Fibroblast of mammary gland (primary cell): ENCODE results near the gene CADPS.
A peak's percentile ranks its signal among the peaks of the same experiment; 100 is the strongest.

Experiments used
- DNase-seq: peaks from one replicate; pipeline ENCODE4 v3.0.0-alpha.2; 2010; ENCODE audit warnings: low read depth
- H3K4me3 ChIP-seq: 2 replicates; pipeline ENCODE4 v1.5.1; 2011; ENCODE audit warnings: low read depth, mild to moderate bottlenecking, low read length, moderate library complexity; ENCODE audit not compliant: control insufficient read depth
- TF ChIP-seq, protein P1 (sequence below): conservative IDR thresholded peaks from 2 replicates; pipeline ENCODE4 v1.5.1; 2011; ENCODE audit warnings: low read depth, low read length, inconsistent platforms; ENCODE audit not compliant: control insufficient read depth, insufficient read depth

Gene CADPS

DNA sequence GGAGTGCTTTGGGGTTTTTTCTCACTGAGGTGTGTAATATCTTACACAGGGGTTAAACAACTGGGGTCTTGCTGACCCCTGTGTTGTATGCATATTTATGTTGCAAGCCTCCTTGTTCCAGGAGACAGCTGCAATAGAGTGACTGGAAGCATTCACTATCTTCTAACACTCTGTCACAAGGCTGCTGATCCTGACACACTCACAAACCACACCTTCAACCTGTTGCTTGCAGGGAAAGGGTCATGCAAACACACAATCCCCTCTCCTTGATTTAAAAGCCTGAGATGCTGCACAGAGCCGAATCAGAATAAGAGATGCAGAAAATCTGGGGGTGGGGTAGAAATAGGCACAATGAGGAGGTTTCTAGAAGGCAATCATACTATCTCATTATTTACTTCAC is 197.3 kb downstream of the CADPS start:
- TF ChIP-seq, protein P1, sequence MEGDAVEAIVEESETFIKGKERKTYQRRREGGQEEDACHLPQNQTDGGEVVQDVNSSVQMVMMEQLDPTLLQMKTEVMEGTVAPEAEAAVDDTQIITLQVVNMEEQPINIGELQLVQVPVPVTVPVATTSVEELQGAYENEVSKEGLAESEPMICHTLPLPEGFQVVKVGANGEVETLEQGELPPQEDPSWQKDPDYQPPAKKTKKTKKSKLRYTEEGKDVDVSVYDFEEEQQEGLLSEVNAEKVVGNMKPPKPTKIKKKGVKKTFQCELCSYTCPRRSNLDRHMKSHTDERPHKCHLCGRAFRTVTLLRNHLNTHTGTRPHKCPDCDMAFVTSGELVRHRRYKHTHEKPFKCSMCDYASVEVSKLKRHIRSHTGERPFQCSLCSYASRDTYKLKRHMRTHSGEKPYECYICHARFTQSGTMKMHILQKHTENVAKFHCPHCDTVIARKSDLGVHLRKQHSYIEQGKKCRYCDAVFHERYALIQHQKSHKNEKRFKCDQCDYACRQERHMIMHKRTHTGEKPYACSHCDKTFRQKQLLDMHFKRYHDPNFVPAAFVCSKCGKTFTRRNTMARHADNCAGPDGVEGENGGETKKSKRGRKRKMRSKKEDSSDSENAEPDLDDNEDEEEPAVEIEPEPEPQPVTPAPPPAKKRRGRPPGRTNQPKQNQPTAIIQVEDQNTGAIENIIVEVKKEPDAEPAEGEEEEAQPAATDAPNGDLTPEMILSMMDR = no peak
- no peak overlapping the region for H3K4me3 ChIP-seq
- DNase-seq = no peak

DNA sequence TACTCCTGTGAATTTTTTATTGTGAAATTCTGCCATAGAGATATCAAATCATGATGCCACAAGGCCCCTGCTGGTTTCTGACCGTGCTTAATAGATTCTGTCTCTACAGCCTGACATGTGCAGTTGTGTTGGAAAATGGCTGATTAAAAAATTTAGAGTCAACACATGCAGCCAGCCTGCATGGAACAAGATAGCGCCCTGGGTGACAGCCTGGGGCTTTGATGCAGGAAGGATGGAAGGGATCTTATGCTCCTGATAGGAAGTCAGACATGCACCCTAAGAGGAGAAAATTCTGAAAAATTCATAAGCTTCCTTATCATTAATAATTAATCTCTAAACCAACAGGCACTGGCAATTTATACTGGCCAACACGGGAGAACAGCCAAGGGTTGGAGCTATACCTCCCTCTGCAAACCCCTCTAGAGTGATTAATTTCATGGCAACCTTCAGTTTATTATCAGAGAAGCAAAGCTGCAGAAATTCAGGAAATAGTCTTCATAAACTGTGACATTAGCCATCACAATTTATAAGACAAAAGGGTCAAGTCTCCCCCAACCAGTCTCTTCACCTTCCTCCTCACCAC is 198.4 kb downstream of the CADPS start:
- no peak for DNase-seq
- TF ChIP-seq, protein P1 = no peak
- no peak overlapping the region for H3K4me3 ChIP-seq

DNA sequence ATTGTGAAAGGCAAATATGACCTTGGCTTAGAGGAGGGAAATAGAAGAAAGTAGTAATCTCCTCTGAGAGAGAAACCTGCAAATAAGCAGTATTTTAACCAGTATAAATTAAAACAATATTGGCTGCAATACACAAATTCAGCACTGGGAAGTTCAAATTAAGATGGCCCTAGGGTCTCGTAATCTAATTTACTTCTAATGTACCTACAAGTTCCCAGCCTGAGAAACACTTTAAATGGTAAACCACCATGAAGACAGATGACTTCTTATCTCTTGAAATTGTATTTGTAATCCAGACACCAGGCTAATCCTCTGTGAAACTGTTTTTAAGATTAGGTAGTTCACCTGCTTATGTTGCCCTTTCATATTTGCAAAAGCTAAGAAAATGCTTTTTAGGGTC is 199.7 kb downstream of the CADPS start:
- H3K4me3 ChIP-seq = no peak overlapping the region
- DNase-seq = no peak
- TF ChIP-seq, protein P1 = no peak

DNA sequence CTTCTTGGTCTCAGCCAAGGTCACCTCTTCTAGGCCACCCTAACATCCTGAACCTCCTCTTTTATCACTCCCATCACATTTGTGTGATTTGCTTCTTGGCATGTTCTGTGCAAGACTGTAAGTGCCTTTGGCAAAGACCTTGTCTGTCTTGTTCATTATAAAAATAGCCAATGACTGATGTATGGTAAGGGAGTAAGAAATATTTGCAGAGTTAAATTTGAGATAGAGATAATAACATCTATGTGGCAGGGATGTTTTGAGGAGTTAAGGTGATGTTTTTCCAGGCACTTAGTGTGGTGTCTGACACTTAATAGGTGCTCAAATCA is 202.3 kb downstream of the CADPS start:
- DNase-seq = no peak
- H3K4me3 ChIP-seq = no peak overlapping the region
- TF ChIP-seq, protein P1 = no peak

DNA sequence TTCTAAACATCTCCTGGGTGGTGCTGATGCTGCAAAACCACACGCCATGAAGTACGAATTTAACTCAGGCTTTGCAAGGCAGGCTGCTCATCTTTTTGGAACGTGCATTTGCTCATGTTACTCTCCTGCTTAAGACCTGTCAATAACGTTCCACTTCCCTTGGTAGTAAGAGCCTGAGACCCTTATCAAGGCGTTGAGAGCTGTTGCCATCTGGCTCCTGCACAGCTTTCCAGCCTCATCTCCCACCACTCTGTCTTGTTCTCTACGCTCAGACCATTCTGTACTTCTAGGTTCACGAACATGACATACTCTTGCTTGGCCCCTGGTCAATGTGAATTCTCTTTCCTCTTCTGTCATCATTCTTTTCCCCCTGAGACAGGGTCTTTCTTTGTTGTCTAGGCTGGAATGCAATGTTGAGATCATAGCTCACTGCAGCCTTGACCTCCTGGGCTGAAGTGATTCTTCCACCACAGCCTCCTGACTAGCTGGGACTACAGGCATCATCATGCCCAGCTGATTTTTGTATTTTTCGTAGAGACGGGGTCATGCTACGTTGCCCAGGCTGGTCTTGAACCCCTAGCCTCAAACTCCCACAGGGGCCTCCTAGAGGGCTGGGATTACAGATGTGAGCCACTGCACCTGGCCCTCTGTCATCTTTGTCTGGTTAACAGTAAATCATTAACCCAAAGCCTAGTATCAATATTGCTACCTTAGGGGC is 202.8 kb downstream of the CADPS start:
- TF ChIP-seq, protein P1 = no peak
- no peak for DNase-seq

DNA sequence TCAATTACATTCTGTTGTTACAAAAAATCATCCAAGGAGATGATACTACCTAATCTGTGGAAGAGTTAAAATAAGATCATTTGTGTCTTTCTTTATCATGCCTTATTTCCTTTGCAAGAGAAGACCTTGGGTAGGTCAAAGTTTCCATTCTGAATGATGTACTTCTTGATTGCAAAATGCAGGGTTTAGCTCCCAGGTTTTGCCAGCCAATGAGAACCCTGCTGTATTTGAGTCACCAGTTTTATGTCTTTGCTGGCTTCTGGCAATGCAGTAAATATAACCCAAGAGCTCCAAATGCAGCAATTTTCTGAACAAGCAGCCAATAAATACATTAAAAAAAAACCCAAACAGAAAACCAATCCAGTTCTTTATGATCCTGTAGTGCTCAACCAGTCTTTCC is 204.9 kb downstream of the CADPS start:
- TF ChIP-seq, protein P1 = no peak
- no peak overlapping the region for H3K4me3 ChIP-seq
- peak; percentile 75 for DNase-seq

More for the DNA sequence above, 202.8 kb downstream of the CADPS start:
- H3K4me3 ChIP-seq = no peak overlapping the region
